Endothelial cell (in vitro differentiated cells): ENCODE data around the gene GLE1. TPM values are rescaled to one million over a fixed set of nuclear protein-coding genes. Genes with fewer than 3 reads are reported as not detected.
"Not testable (repeated sequence)": the region's sequence is repeated elsewhere in the genome, so short reads cannot be mapped to it uniquely, and the experiment has no call there.

Experiments used
- DNase-seq: peaks from one replicate; pipeline ENCODE4 v3.0.0; 2021; ENCODE audit warnings: low spot score
- H3K27ac Mint-ChIP-seq: one replicate; pipeline ENCODE4 v1.8.0; 2021; ENCODE audit warnings: mixed read lengths, inconsistent platforms; ENCODE audit not compliant: unreplicated experiment
- H3K27me3 Mint-ChIP-seq: one replicate; pipeline ENCODE4 v1.8.0; 2021; ENCODE audit warnings: mild to moderate bottlenecking, moderate library complexity, mixed read lengths, inconsistent platforms; ENCODE audit not compliant: unreplicated experiment
- H3K36me3 Mint-ChIP-seq: one replicate; pipeline ENCODE4 v1.8.0; 2021; ENCODE audit warnings: mild to moderate bottlenecking, low read depth, mixed read lengths, inconsistent platforms; ENCODE audit not compliant: unreplicated experiment
- H3K4me1 Mint-ChIP-seq: one replicate; pipeline ENCODE4 v1.8.0; 2021; ENCODE audit warnings: mild to moderate bottlenecking, mixed read lengths, inconsistent platforms; ENCODE audit not compliant: unreplicated experiment
- H3K4me3 Mint-ChIP-seq: one replicate; pipeline ENCODE4 v1.8.0; 2021; ENCODE audit warnings: mild to moderate bottlenecking, mixed read lengths, inconsistent platforms; ENCODE audit not compliant: unreplicated experiment
- H3K9me3 Mint-ChIP-seq: one replicate; pipeline ENCODE4 v1.8.0; 2021; ENCODE audit warnings: mixed read lengths, inconsistent platforms; ENCODE audit not compliant: unreplicated experiment
- total RNA-seq: library from RNA; stranded (reverse); fragmentation: NEBNext Ultra II Directional; extraction: Animal tissue kit (Norgen Biotek cat#: 25700); gene quantifications from one replicate; pipeline ENCODE4 v1.2.1, GENCODE V29; 2021; ENCODE audit not compliant: unreplicated experiment
- TF ChIP-seq, protein P1 (sequence below): fragments of 200-600 bp; sonication (generic); IDR thresholded peaks from one replicate; pipeline ENCODE4 v1.5.0; 2021; ENCODE audit warnings: antibody characterized with exemption; ENCODE audit not compliant: unreplicated experiment

GLE1 gene
- total RNA-seq, 1 donor from 2014 or later: 17.5 TPM

DNA sequence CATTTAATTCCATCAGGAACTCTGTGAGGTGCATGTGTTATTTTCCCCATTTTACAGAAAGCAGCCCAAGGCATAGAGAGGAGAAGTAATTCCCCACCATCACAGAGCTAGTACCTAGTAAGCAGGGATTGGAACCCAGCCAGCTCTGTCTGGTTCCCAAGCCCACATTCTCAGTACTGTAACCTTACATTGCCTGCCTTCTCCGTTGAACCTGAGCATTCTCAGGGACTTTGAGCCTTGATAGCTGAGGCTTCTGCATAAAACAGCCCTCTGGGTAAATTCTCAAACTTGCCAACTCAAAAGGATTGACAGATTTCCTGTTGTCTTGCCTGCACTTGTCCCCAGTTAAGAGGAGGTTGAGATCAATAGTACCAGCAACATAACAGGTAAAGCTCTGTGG is 9.2 kb upstream of the GLE1 start:
- peaks cover 3% of the 10 kb centered on the region for H3K27me3 Mint-ChIP-seq
- DNase-seq: no peak
- TF ChIP-seq, protein P1, sequence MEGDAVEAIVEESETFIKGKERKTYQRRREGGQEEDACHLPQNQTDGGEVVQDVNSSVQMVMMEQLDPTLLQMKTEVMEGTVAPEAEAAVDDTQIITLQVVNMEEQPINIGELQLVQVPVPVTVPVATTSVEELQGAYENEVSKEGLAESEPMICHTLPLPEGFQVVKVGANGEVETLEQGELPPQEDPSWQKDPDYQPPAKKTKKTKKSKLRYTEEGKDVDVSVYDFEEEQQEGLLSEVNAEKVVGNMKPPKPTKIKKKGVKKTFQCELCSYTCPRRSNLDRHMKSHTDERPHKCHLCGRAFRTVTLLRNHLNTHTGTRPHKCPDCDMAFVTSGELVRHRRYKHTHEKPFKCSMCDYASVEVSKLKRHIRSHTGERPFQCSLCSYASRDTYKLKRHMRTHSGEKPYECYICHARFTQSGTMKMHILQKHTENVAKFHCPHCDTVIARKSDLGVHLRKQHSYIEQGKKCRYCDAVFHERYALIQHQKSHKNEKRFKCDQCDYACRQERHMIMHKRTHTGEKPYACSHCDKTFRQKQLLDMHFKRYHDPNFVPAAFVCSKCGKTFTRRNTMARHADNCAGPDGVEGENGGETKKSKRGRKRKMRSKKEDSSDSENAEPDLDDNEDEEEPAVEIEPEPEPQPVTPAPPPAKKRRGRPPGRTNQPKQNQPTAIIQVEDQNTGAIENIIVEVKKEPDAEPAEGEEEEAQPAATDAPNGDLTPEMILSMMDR: no peak

GRCh38 chr9:128495804-128496417 is 8.6 kb upstream of the GLE1 start:
- TF ChIP-seq, protein P1: peak; percentile 32
- H3K4me3 Mint-ChIP-seq: peak overlapping the region; percentile 64
- DNase-seq: peak; percentile 16
- H3K4me1 Mint-ChIP-seq: peaks cover 51% of the 10 kb centered on the region
- peak overlapping the region; percentile 96 for H3K27ac Mint-ChIP-seq
- H3K9me3 Mint-ChIP-seq: no peaks in the 10 kb centered on the region
- peaks cover 3% of the 10 kb centered on the region for H3K27me3 Mint-ChIP-seq
- peaks cover 48% of the 10 kb centered on the region for H3K36me3 Mint-ChIP-seq

More for the DNA sequence above, 9.2 kb upstream of the GLE1 start:
- Mint-ChIP-seq H3K36me3 (peaks cover 48% of the 10 kb centered on the region), H3K4me3 (peak overlapping the region; percentile 26), H3K9me3 (no peaks in the 10 kb centered on the region), H3K4me1 (peaks cover 45% of the 10 kb centered on the region), H3K27ac (peak overlapping the region; percentile 96)

DNA sequence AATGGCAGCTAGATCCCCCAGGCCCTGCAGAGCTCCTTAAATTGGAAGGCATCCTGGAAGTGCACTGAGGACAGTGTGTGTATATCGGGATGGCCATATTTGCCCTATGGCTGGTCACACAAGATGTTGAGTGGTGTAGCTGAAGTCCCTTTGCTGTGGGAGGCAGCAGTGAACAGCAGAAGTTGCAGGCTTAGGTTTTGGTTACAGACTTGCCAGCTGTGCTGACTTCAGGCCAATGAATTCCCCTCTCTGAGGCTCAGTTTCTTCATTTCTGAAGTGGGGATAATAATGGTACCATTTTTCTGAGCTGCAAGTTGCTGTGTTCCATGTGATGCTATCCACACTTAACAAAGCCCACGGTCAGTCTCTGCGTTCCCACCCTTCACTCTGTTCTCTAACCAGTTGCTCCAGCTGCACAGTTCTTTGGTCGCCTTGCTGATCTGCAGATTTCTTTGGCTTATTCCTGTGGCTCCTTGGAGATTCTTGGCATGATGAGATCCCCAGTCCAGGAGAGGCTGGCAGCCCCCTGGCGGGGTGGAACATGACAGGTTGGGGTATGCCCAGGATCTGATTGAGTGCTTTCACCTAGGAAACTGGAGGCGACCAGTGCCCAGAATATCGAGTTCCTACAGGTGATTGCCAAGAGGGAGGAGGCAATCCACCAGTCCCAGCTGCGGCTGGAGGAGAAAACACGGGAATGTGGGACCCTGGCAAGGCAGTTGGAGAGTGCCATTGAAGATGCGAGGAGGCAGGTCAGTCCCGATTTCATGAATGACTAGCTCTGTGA is 6.5 kb upstream of the GLE1 start:
- Mint-ChIP-seq H3K27me3 (peaks cover 3% of the 10 kb centered on the region), H3K36me3 (peaks cover 44% of the 10 kb centered on the region), H3K9me3 (no peaks in the 10 kb centered on the region), H3K27ac (no peak overlapping the region), H3K4me1 (peaks cover 50% of the 10 kb centered on the region), H3K4me3 (peak overlapping the region; percentile 21)
- TF ChIP-seq, protein P1: no peak
- DNase-seq: no peak

DNA sequence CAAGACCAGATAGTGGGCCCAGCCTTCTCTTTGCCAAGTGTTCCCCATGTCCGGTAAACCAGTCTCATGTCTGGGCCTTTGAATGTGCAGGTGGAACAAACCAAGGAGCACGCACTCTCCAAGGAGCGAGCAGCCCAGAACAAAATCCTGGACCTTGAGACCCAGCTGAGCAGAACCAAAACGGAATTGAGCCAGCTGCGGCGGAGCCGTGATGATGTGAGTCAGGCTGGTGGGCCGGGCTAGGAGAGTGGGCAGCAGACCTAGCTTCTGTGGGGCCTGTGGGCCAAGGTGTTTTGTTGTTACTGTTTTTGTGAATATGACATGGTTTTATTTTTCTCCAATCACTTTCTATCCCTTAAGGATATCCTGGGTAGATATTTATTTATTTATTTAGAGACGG is 5.6 kb upstream of the GLE1 start:
- Mint-ChIP-seq H3K27me3 (peaks cover 3% of the 10 kb centered on the region), H3K4me1 (peaks cover 47% of the 10 kb centered on the region), H3K9me3 (no peaks in the 10 kb centered on the region), H3K4me3 (no peak overlapping the region), H3K36me3 (peaks cover 38% of the 10 kb centered on the region), H3K27ac (no peak overlapping the region)
- TF ChIP-seq, protein P1: no peak
- DNase-seq: no peak

- H3K4me3 Mint-ChIP-seq: peak overlapping the region; percentile 62
- peaks cover 3% of the 10 kb centered on the region for H3K27me3 Mint-ChIP-seq
- H3K9me3 Mint-ChIP-seq: no peaks in the 10 kb centered on the region
- H3K4me1 Mint-ChIP-seq: peaks cover 38% of the 10 kb centered on the region
- H3K27ac Mint-ChIP-seq: peak overlapping the region; percentile 94
- H3K36me3 Mint-ChIP-seq: peaks cover 38% of the 10 kb centered on the region
- DNase-seq: no peak
- TF ChIP-seq, protein P1: no peak
These were observed 4.6 kb upstream of the GLE1 start for GRCh38 chr9:128499920-128500319.

- not testable (repeated sequence) for H3K9me3 Mint-ChIP-seq, H3K27ac Mint-ChIP-seq, DNase-seq, H3K27me3 Mint-ChIP-seq
- H3K4me1 Mint-ChIP-seq: peaks cover 23% of the 10 kb centered on the region
- H3K4me3 Mint-ChIP-seq: peak overlapping the region; percentile 57
- peaks cover 27% of the 10 kb centered on the region for H3K36me3 Mint-ChIP-seq
These were observed 1.1 kb upstream of the GLE1 start for GRCh38 chr9:128503415-128503825.
